Amniotic epithelial cell (primary cell): ENCODE results near the gene PRKG1.
"Not testable (repeated sequence)": the region's sequence is repeated elsewhere in the genome, so short reads cannot be mapped to it uniquely, and the experiment has no call there.

ENCODE experiments used
- DNase-seq: peaks from one replicate; pipeline ENCODE4 v3.0.0-alpha.2; 2010; ENCODE audit warnings: low read depth

PRKG1 gene

DNA sequence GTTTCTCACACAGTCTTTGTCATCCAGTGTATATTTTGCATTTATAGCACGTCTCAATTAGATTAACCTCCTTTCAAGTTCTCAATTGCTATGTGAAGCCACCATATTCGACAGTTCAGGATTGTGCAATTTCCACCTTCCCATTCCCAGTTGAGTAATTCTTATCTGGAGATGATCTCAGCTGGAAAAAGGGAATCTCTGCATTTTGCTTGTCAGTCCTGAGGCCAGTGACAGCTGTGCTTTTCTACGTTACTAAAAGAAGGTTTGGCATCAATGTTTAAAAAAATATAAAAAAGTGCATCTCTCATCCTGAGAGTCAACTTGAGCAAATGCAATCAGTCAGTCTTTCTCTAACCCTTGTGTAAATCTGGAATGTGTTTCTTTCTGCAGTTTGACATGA is 247.7 kb downstream of the PRKG1 start:
- DNase-seq, result peak; percentile 50

DNA sequence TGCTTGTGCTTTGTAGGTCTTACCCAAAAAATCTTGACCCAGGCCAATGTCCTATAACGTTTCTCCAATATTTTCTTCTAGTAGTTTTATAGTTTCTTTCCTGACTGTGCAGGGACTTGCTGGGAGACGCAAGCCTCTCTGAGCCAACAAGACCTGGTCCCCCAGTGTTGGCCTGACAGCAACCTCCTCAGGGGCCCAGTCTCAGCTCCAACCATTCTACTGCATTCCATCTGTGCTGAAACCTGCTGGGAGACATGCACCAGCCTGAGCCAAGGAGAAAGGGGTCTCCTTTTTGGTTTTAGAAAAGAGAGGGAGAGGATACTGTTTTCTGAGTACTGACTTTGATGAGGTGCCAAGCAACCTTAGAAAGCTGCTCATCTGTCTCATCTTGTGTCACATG is 251.4 kb downstream of the PRKG1 start:
- no peak for DNase-seq

DNA sequence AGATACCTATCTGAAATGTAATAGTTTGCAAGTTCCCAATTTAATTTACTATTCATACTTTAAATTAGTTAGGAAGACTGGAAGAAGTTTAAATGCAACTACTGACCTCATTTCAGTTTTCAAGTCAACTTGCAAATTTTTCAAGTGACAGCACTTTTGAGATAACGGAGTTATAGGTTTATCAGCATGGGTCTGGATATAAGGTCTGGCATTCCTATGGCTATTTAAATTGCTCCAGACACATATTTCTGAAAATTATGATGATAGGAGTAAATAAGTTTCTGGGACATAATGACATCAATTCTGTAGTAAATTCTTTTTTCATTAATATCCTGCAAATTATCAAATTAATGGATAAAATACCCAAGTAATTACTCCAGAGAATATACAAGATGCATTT is 251.9 kb downstream of the PRKG1 start:
- DNase-seq, result no peak

DNA sequence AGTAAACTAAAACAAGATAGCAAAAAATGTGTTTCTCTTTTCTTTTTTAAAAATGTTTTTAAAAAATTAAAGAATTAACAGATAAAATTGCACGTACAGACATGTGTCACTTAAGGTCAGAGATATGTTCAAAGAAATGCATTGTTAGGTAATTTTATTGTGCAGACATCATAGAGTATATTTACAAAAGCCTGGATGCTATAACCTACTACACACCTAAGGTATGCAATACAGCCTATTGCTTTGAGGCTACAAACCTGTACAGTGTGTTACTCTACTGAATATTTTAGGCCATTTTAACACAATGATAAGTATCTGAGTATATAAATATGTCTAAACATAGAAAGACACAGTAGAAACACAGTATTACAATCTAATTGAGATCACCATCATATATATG is 253.1 kb downstream of the PRKG1 start:
- no peak for DNase-seq

DNA sequence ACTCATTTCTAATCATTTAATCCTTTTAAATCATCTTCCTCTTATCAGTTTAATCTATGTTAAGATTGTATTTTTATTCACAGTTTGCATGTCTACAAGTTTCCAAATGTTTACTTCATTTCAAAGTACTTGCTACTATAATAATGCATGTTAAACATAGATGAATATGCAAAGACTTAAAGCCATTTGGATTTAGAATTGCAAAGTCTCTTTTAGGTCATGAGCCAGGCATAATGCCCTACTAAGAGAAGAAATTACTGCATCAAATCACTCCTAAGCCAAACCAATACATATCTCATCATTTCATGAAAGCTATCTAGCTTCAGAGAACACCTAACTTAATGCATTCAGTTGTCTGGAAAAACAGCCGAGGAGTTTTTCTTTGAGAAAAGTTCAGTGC is 266.1 kb downstream of the PRKG1 start:
- no peak for DNase-seq

DNA sequence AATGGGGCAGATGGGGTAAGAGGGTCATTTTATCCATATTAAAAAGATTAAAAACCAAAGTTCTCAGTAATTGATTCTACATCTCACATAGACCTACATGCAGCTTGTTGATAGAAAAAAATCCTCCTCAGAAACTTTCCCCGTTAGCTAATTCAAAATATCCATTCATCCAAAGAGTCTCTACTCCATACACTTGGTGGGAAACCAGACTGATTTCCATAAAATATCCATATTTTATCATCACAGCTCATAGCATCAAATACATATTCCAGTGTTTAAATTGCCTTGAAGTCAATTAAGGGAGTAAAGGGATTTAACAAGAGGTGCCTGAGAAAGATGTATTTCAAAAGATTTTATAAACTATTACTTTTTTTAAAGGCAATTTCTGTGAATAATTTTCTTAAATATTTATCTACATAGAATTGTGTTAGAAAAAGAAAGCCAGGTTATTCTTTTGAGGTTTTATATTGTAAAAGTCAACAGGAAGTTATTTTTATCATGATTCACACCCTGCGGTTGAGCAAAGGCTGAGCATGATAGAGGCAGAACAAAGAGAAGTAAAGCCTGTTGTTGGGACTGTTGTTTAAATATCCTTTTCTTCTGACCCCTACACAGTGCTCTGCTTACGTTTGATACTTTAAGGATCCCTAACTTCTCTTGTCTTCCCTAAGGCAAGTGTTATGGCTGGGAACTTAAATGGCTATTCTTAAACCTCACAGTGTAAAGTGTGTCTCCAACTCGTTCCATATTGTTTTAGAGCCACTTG is 266.7 kb downstream of the PRKG1 start:
- peak; percentile 29 for DNase-seq

DNA sequence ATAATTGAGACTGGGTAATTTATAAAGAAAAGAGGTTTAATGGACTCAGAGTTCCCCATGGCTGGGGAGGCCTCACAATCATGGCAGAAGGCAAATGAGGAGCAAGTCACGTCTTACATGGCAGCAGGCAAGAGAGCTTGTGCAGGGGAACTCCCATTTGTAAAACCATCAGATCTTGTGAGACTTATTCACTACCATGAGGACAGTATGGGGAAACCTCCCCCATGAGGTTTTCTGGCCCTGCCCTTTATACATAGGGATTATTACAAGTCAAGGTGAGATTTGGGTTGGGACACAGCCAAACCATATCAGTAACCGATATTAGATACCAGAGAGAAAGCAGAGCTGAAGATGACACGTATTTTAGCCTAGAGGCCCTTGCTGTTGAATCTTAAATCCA is 267.5 kb downstream of the PRKG1 start:
- DNase-seq, result not testable (repeated sequence)

DNA sequence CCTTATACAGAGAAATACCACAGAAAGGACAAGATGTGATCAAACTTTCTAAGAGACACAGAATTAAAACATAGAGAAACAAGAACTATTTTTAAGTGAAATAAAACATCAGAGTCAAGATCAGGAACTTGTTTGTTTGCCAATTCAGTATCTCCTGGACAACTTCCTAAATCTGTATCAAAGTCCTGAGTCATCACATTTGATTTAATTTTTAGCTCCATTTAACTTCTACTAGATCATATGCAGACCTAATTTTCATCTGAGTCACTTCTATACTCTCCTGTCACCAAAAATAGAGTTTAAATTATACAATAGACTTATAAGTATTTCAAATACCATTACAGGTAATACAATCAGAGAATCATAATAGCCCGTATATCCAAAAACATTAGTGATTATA is 268.1 kb downstream of the PRKG1 start:
- no peak for DNase-seq

DNA sequence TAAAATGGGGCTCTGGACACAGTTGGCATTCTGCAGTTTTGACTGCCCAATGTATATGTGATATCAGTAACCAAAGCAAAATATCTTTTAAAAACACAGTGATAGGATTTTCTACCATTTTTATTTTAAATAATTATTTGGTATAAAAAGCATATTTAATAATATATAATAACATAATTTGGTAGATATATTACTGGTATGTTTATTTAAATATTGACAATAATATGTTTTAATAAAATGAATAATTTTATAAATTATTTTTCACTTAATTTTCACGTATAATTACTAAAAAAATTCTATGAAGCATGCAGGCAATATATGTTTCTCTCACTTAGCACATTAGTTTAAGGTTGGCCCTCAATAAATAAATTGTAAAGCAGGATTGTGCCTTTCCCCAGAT is 269.1 kb downstream of the PRKG1 start:
- DNase-seq, result no peak

DNA sequence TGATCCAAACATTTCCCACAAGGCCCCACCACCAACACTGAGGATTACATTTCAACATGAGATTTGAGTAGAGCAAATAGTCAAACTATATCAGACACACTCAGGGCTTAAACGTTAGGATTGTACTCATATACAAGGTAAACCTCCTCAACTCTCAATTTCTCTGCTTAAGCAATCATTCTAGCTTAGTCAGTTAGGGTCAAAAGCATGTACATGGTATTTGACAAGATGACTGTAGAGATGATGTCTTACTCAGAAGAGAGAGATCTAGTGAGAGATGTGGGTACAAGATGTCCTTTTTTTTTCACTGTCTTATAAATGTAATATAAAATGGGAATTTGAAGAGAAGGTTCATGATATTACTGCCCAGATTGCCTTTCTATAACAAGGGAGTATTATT is 270.1 kb downstream of the PRKG1 start:
- DNase-seq, result peak; percentile 32

DNA sequence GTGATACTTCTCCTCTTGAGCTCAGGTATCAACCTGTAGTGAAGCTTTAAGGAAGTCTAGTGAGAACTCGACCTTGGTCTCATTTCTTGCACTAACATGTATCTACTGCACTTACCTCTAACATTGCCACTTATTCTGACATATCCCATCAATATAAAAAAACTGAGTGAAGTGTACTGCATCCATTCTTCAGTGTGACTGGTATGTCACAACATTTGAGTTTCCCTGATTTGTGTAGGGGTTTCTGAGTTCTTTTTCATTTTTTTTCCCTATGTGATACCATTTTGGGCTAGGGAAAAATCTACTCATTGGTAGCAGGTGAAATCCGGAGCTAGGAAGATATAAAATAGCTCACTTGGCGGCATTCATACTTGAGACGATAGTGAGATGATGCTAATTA is 274.3 kb downstream of the PRKG1 start:
- DNase-seq, result no peak

DNA sequence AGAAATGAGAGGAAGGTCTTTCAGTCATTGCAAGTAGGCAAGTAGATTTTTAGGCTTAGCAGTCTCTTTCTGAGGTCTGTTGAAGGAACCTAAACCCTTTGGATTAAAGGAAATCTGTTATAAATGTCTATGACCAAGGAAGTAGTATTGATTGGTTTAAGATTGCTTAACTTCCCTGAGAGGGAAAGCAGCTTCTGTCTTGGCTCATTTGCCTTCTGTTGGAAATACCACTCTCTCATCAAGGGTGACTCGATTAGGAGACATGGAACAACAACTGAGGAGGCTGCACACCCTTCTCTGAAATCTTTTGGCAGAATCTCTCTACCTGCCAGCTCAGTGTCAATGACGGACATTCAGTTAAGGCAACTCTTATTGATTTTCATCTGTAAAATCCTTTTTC is 282.9 kb downstream of the PRKG1 start:
- DNase-seq, result no peak

DNA sequence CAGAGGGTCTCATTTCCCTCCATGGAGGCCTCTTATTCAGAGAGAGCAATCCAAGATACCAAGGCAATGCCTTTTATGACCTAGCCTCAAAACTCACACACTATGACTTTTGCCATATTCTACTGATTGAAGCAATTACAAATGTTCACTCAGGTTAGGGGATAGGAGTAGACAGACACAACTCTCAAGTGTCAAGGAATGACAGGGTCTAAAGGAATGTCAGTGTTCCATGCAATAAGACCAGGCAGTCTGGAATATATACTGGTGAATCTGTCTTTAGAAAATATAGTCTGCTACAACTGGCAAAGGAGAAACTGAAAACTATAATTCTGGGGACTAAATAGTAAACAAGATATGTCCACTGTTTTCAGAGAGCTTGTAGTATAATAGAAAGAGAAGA is 283.9 kb downstream of the PRKG1 start:
- DNase-seq, result no peak

DNA sequence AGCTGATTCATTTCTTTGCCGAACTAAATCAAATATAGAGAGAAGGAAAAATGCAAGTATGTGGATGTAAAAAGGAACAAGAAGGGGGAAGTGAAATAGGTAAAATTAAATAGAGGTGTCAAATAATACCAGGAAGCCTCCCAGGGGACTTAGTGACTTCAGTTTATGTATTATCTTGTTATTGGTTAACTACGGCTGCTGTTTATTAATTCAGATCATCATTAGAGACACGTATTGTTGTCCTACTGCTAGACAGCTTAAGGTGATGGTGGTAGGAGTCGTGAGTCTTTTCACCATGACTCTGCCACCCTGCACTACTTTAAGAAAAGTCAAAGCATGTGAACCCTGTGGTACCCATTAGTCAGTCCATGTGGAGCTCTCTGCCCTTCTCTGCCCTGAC is 289.1 kb downstream of the PRKG1 start:
- DNase-seq, result no peak

DNA sequence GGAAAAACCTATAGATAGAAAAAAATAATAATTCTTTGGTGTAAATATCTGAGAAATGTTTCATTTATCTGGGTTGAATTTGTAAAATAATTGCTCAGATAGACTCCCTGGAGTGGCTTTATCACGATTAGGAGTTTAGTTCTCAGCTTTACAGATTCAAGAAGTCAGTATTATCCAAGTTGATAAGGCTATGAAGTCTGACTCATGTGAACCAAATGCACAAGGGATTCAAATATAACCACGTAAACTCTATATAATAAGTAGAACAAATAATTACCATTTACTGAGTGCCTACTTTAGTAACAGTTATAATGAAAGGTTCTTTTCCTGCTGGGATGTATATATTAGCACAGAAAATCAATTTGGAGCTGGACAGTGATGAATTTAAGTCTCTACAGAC is 290.4 kb downstream of the PRKG1 start:
- DNase-seq, result peak; percentile 5

DNA sequence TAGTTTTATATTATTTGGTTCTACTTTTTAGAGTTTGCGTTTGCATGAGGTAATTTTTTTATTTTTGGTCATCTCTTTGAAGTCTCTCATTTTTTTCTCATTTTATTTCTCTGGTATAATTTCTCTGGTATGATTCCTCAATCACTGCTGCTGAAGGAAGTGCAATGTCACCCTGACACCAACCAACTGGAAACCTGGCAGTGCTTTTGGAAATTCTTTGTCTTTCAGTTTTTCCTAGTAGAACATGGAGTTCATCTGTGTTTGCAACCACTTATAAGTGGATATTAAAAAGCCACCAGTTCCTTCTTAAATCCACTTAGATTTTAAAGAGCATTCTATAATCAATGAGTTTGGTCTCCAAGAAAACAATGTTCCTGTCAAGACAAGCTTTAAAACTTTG is 291.8 kb downstream of the PRKG1 start:
- no peak for DNase-seq

DNA sequence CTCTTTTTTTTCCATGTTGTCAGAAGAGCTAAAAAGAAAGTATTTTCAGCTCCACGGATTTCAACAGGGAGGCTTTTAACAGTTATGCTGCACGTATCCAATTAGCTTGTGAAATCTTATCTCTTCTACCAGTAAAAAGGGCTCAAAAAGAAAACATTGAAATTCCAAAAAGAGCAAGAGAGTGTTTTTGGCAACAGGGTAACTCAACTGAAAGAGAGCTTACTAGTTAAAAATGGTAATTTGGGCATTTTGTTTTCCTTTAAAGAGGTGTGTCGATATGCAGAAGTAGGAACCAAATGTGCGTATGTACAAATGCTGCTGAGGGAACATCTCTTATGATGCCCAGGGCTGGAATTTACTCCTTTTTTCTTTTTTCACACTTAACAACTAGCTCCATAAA is 292.8 kb downstream of the PRKG1 start:
- DNase-seq, result peak; percentile 13

DNA sequence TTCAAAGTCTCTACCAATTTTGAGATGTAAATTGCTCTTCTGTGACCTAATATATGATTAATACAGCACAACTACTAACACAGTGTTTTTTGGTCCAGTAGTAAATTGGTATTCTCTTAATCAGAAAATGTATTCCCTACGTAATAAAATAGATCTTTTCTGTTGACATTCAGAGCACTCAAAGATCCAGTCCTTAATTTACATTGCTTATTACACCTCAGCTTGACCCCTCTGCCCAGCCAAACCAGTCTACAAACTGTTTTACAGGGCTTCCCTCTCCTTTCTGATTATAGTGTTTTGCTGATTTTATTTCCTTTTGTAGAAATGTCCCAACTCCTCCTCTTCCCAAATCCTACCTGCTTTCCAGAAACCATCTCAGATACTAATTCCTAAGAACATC is 293.4 kb downstream of the PRKG1 start:
- DNase-seq, result no peak

DNA sequence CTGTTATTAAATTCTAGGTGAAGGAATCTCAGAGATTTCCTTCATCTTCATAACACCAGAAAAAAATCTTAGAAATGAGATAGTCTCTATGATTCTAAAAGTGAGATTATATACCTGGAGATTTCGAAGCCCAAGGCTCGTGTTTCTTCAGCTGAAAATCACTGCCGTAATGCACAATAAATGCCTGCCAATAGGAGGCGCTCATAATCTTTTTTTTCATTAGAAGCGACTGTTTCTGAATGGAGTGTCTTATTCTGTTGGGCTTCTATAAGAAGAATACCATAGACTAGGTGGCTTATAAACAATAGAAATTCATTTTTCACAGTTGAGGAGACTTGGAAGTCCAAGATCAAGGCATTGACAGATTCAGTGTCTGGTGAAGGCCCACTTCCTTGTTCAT is 294.7 kb downstream of the PRKG1 start:
- DNase-seq, result no peak

DNA sequence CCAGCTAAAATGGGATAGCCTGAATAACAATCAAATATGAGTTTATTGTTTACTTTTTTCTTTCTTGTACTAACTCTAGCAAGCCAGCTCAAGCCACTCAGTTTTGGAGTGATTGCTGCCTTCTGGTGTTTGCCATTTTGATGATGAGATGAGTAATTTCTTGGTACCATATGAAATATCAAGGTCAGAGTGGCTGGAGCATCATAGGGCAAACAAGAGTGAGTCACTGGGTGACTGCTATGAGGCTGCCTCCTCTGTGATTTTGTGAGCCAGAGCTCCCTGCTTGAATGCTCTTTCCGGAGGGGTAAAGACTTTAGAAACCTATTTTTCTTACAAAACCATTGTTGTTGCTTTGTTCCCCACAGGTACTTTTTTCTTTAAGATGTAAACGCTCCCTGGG is 295.6 kb downstream of the PRKG1 start:
- peak; percentile 30 for DNase-seq

DNA sequence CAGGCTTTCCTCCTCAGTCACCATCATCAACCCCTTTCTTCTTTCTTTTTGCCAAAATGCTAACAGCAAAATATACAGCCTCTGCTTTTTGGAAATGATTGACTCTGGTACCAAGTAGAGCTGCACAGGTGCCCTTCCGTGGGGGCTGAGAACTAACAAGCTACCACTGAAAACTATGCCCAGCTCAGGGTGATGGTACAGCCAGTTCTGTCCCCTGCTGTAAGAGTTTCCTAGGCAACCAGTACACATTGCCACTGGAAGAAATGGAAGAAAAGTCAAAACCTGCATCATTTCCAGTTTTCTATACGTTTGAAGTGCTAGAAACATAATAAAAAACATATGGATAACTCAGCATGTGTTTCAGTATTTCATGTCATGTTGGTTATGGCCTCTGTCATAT is 297.5 kb downstream of the PRKG1 start:
- no peak for DNase-seq

DNA sequence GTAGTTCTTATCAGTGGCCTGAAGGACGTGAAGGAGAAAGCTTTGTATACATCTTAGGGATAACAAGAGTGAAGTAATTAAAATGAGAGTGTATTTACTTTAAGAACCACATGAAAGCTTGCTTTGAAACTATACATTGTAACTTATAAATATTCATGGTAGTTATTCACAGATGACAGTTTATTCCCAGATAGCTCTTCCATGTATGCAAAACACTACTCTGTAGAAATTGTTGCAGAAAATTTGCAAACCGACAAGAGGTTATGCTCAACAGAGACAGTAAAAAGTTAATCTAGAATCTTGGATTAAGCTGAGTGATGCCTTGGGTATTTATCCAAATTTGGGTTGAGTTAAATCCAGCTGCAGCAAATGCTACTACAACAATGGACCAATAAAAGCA is 301.5 kb downstream of the PRKG1 start:
- DNase-seq, result no peak

DNA sequence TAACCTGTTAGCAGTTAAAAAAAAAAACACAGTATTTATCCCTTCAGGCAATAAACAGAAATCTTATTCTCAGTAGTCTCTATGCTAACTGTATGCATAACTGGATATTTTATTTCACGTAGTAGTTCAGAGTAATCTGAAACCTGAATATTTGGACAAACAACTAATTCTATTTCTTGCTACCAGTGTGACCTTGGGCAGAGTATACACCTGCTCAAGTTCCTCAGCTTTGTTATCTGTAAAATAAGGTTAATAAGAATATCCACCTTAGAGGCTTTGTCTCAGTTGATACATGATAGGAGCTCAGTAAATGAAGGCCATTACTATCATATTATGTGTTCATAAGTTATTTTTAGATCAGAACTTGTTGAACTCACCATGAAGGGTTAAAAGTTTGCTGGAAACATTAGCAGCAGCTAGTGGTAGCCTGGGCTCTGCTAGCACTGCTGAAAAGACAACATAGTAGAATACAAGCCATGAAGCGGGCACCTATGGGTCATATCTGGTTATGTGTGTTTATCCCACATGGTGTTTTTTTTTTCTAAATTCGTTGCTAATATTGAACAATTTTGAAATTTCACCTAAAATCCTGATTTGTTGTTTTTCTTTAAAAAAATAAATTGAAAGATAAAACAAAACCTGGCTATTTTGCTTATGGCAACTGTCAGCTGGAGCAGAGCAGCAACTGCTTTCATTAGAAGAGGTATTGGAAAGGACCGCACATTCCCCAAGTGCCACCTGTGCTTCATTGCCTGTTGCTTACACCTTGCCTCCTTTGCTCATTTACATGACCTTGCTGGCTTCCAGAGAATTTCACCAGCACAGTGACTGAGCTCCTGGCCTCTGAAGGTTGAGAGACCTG is 303.0 kb downstream of the PRKG1 start:
- no peak for DNase-seq
